Uterus (tissue), 4 donors: Measurements from ENCODE around the gene KRT39. TPM values are rescaled to one million over a fixed set of nuclear protein-coding genes. Genes with fewer than 3 reads are reported as not detected.

ENCODE experiments used
- DNase-seq, 2 donors: peaks; one replicate each; pipeline ENCODE4 v3.0.0-alpha.2; 2019 to 2020
- H3K27ac ChIP-seq, 2 donors: fragments of 200-600 bp; sonication (generic); 1 replicate in 1 of 2; 2 replicates in 1 of 2; pipeline ENCODE4 v1.5.1; 2016 to 2018
- H3K27me3 ChIP-seq, 2 donors: fragments of 200-600 bp; sonication (generic); one replicate each; pipeline ENCODE4 v1.5.1; 2018 to 2019; ENCODE audit warnings: control low read depth in 1 of 2
- H3K36me3 ChIP-seq, 2 donors: fragments of 200-600 bp; sonication (generic); one replicate each; pipeline ENCODE4 v1.5.1; 2019; ENCODE audit warnings: control low read depth in 1 of 2
- H3K4me1 ChIP-seq, 2 donors: fragments of 200-600 bp; sonication (generic); one replicate each; pipeline ENCODE4 v1.5.1; 2018 to 2019; ENCODE audit warnings: control low read depth in 1 of 2
- H3K4me3 ChIP-seq, 2 donors: fragments of 200-600 bp; sonication (generic); 1 replicate in 1 of 2; 2 replicates in 1 of 2; pipeline ENCODE4 v1.5.1; 2018 to 2019; ENCODE audit warnings: mild to moderate bottlenecking in 1 of 2
- H3K9me3 ChIP-seq, 2 donors: fragments of 200-600 bp; sonication (generic); one replicate each; pipeline ENCODE4 v1.5.1; 2019; ENCODE audit warnings: control low read depth in 1 of 2
- POLR2A ChIP-seq, 2 donors: fragments of 450-650 bp; IDR thresholded peaks; one replicate each; pipeline ENCODE4 v1.6.1; 2016; ENCODE audit warnings: antibody characterized with exemption in 2 of 2, mild to moderate bottlenecking in 1 of 2, moderate library complexity in 1 of 2
- intact Hi-C: fragments of 100-400 bp; cut with DNase I; formaldehyde crosslinking; loops from one replicate; pipeline ENCODE4 v1.15.1; 2023; ENCODE audit warnings: low total_unique reads
- total RNA-seq, 4 donors: library from RNA; depleted of rRNA in 3 of 4; stranded (reverse); fragments of >200 nt in 3 of 4; gene quantifications; one replicate each; pipeline versions ENCODE4 v1.1.0 to v1.2.4, GENCODE V29; 2014 to 2023
- TF ChIP-seq, protein P1 (sequence below), 4 experiments: fragments of 200-600 bp in 2 of 4; fragments of 450-650 bp in 2 of 4; sonication (generic) in 2 of 4; IDR thresholded peaks; one replicate each; pipeline ENCODE4 v1.5.1; 2016 to 2019; ENCODE audit warnings: antibody characterized with exemption in 4 of 4, mild to moderate bottlenecking in 2 of 4, moderate library complexity in 1 of 4
- donor health status: DM: yes; HTN: yes; CAD: no.

KRT39 gene
- total RNA-seq, 4 donors from 2014 or later, result not detected

DNA sequence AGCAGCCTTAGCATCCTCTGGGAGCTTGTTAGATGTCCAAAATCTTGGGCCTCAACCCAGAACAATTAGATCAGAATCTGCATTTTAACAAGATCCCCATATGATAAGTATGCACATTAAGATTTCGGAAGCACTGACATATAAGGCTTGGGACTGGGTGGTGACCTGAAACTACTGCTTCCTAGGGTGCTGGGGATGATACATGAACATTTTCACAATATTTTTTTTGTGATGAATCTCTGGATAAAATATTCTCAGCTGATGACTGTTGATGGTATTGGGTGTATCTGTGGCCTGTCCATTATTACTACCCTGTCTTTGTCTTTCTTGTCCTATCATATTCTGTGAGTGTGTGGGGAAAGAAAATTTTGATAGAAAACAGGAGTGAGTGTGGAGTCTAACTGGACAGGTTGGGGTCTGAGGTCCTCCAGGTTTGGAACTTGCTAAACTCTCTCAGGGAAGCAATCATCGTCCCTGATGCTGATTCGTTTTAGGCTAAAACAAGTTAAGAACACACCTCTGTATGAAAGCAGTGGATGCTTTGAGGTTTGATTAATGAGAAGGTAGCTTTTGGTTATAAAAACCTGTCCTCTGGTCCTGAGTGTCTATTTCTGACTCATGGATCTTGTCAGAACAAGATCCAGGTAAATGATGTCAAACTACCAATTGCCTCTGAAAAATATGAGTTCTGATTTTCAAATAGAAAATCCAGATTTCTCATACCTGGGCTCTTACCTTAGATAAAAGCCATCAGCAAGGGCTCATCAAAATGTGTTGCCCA is 52.5 kb downstream of the KRT39 start:
- no peak overlapping the region for H3K4me3 ChIP-seq
- H3K9me3 ChIP-seq, result no peaks in the 10 kb centered on the region
- H3K27me3 ChIP-seq, result no peaks in the 10 kb centered on the region
- intact Hi-C loops, result no loop called here
- DNase-seq, result no peak
- TF ChIP-seq, protein P1, sequence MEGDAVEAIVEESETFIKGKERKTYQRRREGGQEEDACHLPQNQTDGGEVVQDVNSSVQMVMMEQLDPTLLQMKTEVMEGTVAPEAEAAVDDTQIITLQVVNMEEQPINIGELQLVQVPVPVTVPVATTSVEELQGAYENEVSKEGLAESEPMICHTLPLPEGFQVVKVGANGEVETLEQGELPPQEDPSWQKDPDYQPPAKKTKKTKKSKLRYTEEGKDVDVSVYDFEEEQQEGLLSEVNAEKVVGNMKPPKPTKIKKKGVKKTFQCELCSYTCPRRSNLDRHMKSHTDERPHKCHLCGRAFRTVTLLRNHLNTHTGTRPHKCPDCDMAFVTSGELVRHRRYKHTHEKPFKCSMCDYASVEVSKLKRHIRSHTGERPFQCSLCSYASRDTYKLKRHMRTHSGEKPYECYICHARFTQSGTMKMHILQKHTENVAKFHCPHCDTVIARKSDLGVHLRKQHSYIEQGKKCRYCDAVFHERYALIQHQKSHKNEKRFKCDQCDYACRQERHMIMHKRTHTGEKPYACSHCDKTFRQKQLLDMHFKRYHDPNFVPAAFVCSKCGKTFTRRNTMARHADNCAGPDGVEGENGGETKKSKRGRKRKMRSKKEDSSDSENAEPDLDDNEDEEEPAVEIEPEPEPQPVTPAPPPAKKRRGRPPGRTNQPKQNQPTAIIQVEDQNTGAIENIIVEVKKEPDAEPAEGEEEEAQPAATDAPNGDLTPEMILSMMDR (IDR thresholded peaks at IDR 0.05), result no peak
- no peak for TF ChIP-seq POLR2A (IDR thresholded peaks at IDR 0.05)
- H3K27ac ChIP-seq, result no peak overlapping the region
- H3K36me3 ChIP-seq, result no peaks in the 10 kb centered on the region
- peaks cover 0 to 9% of the 10 kb centered on the region in 2 donors for H3K4me1 ChIP-seq

DNA sequence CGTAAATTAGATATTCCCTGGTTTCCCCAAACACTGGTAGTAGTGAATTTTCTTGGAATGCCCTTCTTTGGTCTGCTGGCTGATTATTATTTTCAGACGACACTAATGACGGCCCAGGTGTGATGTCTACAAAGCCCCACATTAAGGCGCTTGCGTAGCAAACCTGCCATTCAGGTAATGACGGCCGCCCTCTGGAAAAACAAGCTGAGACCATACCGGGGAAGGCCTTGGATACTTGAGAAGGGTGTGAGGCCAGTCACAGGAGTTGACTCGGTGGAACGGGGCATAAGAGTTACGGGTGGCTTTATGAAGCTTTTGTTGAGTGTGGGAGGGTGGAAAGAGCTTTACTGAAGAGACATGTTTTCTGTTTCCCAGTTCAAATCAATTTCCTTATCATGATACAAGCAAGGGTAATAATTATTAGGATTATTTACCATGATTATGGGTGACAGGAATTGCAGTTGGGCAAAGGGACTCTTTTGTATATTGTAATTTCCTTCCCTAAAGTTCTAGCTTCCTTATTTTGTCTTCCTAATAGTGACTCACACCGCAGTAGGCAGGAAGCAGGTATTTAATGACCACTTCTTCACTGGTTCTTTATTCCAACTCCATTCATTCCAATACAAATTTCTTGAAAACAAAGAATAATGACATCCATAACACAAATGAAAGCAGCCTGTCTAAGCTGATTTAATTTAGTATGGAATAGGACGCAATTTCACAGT is 54.1 kb downstream of the KRT39 start:
- DNase-seq, result no peak
- Histone ChIP-seq H3K4me1 (peaks cover 0 to 9% of the 10 kb centered on the region in 2 donors), H3K9me3 (no peaks in the 10 kb centered on the region), H3K27me3 (no peaks in the 10 kb centered on the region), H3K36me3 (no peaks in the 10 kb centered on the region), H3K4me3 (no peak overlapping the region), H3K27ac (no peak overlapping the region)
- intact Hi-C loops, result no loop called here
- TF ChIP-seq, protein P1 (IDR thresholded peaks at IDR 0.05), result no peak
- TF ChIP-seq POLR2A (IDR thresholded peaks at IDR 0.05), result no peak

- no peak for DNase-seq
- no peaks in the 10 kb centered on the region for H3K9me3 ChIP-seq
- H3K36me3 ChIP-seq, result no peaks in the 10 kb centered on the region
- H3K27ac ChIP-seq, result peak overlapping the region; percentile 78 to 83
- H3K4me3 ChIP-seq, result no peak overlapping the region
- H3K4me1 ChIP-seq, result peaks cover 0 to 9% of the 10 kb centered on the region in 2 donors
- no peak for TF ChIP-seq POLR2A (IDR thresholded peaks at IDR 0.05)
- TF ChIP-seq, protein P1 (IDR thresholded peaks at IDR 0.05), result no peak
- intact Hi-C loops, result no loop called here
- H3K27me3 ChIP-seq, result no peaks in the 10 kb centered on the region
These were observed 56.3 kb downstream of the KRT39 start for GRCh38 chr17:40910441-40910841.

DNA sequence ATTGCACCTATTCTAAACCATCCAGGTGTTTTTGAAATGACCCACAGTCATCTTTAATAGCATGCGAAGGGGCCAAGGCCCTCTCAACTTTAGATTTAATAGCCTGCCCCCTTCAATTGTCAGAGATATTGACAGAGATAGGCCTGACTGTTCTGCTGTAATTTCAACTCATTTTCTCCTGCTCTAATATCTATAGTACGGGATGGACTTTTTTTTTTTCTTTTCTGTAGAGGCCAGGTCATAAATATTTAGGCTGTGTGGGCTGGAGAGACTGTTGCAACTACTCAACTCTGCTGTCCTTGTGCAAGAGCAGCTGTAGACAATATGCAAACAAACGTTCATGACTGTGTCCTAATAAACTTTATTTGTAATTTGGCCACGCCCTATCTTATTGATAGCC is 57.0 kb downstream of the KRT39 start:
- intact Hi-C loops, result no loop called here
- H3K4me3 ChIP-seq, result no peak overlapping the region
- DNase-seq, result peak in 1 of 2 donors; percentile 46
- TF ChIP-seq, protein P1 (IDR thresholded peaks at IDR 0.05), result no peak
- no peak for TF ChIP-seq POLR2A (IDR thresholded peaks at IDR 0.05)
- H3K27me3 ChIP-seq, result no peaks in the 10 kb centered on the region
- no peaks in the 10 kb centered on the region for H3K36me3 ChIP-seq
- peak overlapping the region; percentile 78 to 83 for H3K27ac ChIP-seq
- no peaks in the 10 kb centered on the region for H3K9me3 ChIP-seq
- peaks cover 0 to 9% of the 10 kb centered on the region in 2 donors for H3K4me1 ChIP-seq

GRCh38 chr17:40909351-40909750 is 57.4 kb downstream of the KRT39 start:
- TF ChIP-seq, protein P1 (IDR thresholded peaks at IDR 0.05), result peak; percentile 73 to 90 (median 75)
- no peak for TF ChIP-seq POLR2A (IDR thresholded peaks at IDR 0.05)
- peak; percentile 74 to 92 for DNase-seq
- H3K36me3 ChIP-seq, result no peaks in the 10 kb centered on the region
- intact Hi-C loops, result no loop called here
- no peak overlapping the region for H3K4me3 ChIP-seq
- peak overlapping the region; percentile 78 to 83 for H3K27ac ChIP-seq
- H3K4me1 ChIP-seq, result peaks cover 0 to 9% of the 10 kb centered on the region in 2 donors
- H3K27me3 ChIP-seq, result no peaks in the 10 kb centered on the region
- no peaks in the 10 kb centered on the region for H3K9me3 ChIP-seq
